GM19351 (cell line): ENCODE measurements around the gene SCN10A.

Experiments used
- ATAC-seq: cut with Tn5 transposase; IDR thresholded peaks from one replicate; pipeline ENCODE4 v1.9.1; 2021; ENCODE audit warnings: mild to moderate bottlenecking, moderate library complexity; ENCODE audit not compliant: unreplicated experiment

SCN10A gene

GRCh38 chr3:38782148-38782547 is 33.9 kb downstream of the SCN10A start:
- ATAC-seq = no peak

GRCh38 chr3:38773528-38773927 is 42.5 kb downstream of the SCN10A start:
- no peak for ATAC-seq

GRCh38 chr3:38763569-38763968 is 52.4 kb downstream of the SCN10A start:
- ATAC-seq = no peak

GRCh38 chr3:38758557-38758956 is 57.5 kb downstream of the SCN10A start:
- no peak for ATAC-seq

GRCh38 chr3:38757721-38758120 is 58.3 kb downstream of the SCN10A start:
- ATAC-seq = no peak

GRCh38 chr3:38756892-38757291 is 59.1 kb downstream of the SCN10A start:
- ATAC-seq = no peak

GRCh38 chr3:38755130-38755529 is 60.9 kb downstream of the SCN10A start:
- ATAC-seq = no peak

- ATAC-seq = no peak
These were observed 69.4 kb downstream of the SCN10A start for GRCh38 chr3:38746641-38747040.

GRCh38 chr3:38743043-38743442 is 73.0 kb downstream of the SCN10A start:
- ATAC-seq = no peak

- no peak for ATAC-seq
These were observed 73.5 kb downstream of the SCN10A start for GRCh38 chr3:38742550-38742949.

GRCh38 chr3:38740537-38740936 is 75.5 kb downstream of the SCN10A start:
- ATAC-seq = no peak

- no peak for ATAC-seq
These were observed 76.1 kb downstream of the SCN10A start for GRCh38 chr3:38739931-38740330.

GRCh38 chr3:38739396-38739689 is 76.7 kb downstream of the SCN10A start:
- ATAC-seq = no peak

- ATAC-seq = peak; percentile 56
These were observed 77.2 kb downstream of the SCN10A start for GRCh38 chr3:38738630-38739395.

GRCh38 chr3:38731522-38731921 is 84.5 kb downstream of the SCN10A start:
- ATAC-seq = no peak

GRCh38 chr3:38730281-38730680 is 85.7 kb downstream of the SCN10A start:
- no peak for ATAC-seq

- no peak for ATAC-seq
These were observed 88.0 kb downstream of the SCN10A start for GRCh38 chr3:38728008-38728407.

- ATAC-seq = no peak
These were observed 89.3 kb downstream of the SCN10A start for GRCh38 chr3:38726751-38727150.

GRCh38 chr3:38725726-38726419 is 90.1 kb downstream of the SCN10A start:
- ATAC-seq = no peak

- no peak for ATAC-seq
These were observed 91.7 kb downstream of the SCN10A start for GRCh38 chr3:38724392-38724736.

- no peak for ATAC-seq
These were observed 92.2 kb downstream of the SCN10A start for GRCh38 chr3:38723569-38724391.
